Kidney capillary endothelial cell (primary cell): ENCODE measurements around the gene GAPT.

Experiments used
- DNase-seq: peaks from one replicate; pipeline ENCODE4 v3.0.0-alpha.2; 2018; ENCODE audit warnings: low spot score

The GAPT gene

DNA sequence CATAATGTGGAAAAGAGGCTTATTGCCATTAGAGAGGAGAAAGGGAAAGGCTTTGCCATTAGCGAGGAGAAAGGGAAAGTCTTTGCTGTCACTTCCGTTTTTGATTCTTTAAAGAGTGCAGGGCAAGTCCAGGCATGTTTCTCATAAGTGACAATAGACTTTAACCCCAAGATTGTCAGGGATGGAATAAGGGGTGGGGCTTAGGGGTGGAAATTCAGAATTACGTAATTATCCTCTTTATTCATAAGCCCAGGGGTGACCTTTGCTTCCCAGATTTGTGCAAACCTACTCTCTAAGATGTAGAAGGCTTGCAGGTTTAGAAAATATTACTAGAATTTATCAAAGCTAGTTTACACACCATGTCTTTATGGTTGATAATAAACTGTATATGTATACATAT is 29.1 kb upstream of the GAPT start:
- DNase-seq = no peak

- peak; percentile 71 for DNase-seq
Measured at GRCh38 chr5:58462623-58463230, 28.5 kb upstream of the GAPT start.

DNA sequence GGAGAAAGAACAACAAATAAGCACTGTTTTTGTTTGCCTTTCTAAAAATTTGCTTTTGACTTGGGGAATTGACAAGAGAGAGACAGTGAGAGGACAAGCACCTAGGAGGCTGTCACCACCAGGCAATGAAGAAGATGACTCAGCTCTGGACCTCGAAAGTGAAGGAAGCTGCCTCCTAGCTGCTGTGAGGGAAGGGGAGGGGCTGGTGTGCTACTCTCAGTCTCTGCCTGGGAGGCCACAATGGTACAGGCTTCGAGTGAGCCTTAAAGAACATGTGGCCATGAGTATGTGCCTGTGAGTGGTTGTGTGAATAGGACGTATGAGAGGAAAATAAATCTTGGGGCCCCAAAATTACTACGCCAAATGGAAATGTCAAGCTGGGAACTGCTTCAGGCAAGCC is 24.3 kb upstream of the GAPT start:
- no peak for DNase-seq

DNA sequence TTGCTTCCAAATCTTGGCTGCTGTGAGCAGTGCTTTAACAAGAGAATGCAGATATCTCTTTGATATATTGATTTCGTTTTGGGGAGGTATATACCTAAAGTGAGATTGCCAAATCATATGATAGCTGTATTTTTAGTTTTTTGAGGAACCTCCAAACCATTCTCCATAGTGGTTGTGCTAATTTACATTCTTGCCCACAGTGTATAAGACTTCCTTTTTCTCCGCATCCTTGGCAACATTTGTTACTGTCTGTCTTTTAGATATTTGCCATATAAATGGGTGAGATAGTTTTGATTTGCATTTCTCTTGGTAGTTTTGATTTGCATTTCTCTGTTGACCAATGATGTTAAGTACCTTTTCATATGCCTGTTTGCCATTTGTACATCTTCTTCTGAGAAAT is 21.3 kb upstream of the GAPT start:
- no peak for DNase-seq

DNA sequence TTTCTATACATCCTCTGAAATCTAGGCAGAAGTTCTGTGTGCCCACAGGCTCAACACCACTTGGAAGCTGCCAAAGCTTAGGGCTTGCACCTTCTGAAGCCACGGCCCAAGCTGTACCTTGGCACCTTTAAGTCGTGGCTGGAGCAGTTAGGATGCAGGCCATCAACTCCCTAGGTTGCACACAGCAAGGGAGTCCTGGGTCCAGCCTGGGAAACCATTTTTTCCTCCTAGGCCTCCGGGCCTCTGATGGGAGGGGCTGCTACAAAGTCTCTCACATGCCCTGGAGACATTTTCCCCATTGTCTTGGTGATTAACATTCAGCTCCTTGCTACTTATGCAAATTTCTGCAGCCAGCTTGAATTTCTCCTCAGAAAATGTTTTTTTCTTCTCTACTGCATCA is 15.8 kb upstream of the GAPT start:
- DNase-seq = no peak

DNA sequence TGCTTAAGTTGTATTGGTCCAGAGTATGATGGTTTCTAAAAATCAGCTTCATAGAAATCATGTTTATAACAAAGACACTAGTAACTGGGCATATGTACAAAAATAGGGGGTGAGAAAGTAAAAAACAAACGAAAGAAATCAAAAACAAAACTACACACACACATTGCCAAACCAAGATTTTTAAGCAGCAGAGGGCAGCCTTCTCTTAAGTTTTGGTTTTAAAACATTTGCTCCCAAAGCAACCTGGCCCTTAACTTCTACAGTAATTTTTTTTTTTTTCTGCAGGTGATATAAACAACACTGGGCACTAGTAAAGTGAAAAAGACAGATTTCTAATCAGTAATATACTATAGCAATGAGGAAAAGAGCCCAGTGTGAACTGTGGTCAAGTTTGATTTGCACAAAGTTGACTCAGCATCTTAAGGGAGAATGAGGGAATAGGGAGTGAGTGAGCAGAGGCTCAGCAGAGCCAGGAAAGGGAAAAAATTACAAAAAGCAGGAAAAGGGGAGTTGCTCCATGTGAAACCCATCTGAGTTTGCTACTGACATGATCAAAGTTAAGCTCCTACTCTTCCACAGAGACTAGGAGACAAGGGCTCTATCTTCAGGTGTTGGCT is 13.4 kb upstream of the GAPT start:
- no peak for DNase-seq

DNA sequence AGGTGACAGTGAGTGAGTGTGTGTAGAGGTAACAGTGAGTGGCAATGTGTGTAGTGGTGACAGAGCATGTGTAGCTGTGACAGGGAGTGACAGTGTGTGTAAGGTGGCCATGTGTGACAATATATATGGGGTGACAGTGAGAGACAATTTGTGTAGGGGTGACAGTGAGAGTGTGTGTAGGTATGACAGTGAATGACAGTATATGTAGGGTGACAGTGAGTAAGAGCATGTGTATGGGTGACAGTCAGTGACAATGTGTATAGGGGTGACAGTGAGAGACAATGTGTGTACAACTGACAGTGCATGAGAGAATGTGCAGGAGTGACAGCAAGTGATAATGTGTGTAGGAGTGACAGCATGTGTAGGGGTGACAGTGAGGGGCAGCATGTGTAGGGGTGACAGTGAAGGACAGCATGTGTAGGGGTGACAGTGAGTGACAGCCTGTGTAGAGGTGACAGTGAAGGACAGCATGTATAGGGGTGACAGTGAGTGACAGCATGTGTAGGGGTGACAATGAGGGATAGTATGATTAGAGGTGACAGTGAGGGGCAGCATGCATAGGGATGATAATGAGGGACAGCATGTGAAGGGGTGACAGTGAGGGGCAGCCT is 10.1 kb upstream of the GAPT start:
- DNase-seq = no peak

DNA sequence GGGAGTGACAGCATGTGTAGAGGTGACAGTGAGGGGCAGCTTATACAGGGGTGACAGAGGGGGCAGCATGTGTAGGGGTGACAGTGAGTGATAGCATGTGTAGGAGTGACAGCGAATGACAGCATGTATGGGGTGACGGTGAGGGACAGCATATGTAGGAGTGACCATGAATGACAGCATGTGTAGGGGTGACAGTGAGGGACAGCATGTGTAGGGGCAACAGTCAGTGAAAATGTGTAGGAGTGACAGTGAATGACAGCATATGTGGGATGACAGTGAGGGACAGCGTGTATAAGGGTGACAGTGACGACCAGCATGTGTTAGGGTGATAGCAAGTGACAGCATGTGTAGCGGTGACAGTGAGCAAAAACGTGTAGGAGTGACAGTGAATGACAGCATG is 9.4 kb upstream of the GAPT start:
- DNase-seq = no peak

- no peak for DNase-seq
Measured at GRCh38 chr5:58482536-58482935, 8.7 kb upstream of the GAPT start.

- no peak for DNase-seq
Measured at GRCh38 chr5:58484505-58484904, 6.7 kb upstream of the GAPT start.

DNA sequence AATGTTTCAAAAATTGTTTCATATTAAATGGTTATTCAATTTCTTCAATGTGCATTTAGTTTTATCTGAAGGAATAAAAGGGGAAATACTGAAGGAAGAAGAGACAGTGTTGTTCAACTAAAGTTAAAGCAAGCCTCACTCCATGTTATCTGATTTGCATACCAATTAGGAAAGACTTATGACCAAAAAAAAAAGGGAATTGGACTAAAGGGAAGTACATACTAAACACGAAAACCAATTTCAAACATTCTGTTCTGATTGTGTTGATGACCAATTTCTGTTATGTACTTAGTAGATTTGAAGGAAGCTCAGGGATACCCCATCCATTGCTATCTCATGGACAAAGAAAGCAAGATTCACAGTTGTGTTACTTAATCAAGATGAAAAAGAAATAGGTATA is 4.9 kb upstream of the GAPT start:
- no peak for DNase-seq

DNA sequence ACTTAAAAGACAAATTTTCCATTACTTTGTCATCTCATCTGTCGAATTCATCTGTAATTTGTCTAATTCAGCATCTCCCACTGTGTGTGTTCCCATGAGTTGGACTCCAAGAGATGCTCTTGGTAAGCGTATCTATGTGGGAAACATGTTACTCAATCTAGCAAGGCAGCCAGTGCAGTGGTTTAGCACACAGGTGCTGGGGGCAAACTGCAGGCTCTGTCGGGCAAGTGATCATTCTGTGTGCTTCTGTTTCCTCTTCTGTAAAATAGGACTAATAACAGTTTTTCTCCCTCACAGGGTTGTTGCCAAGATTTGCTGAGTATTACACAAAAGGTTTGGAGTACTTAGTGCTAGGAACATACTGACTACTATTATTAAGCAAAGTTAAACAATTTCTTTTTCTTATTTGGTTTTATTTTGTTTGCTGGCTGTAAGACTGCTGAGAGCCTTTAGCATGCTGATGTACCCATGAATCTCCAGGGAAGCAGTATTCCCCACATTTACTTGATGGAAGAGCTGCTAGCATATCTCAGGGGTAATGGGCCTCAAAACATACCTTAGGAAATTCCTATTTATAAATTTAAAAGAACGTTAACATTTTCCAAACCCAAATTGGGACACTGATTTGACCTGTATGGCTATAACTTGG is 709 bp upstream of the GAPT start:
- no peak for DNase-seq

GRCh38 chr5:58493141-58493540 is 1.9 kb downstream of the GAPT start:
- no peak for DNase-seq

GRCh38 chr5:58496488-58496887 is 5.3 kb downstream of the GAPT start:
- no peak for DNase-seq

- no peak for DNase-seq
Measured at GRCh38 chr5:58497386-58497785, 6.2 kb downstream of the GAPT start.

GRCh38 chr5:58497921-58498320 is 6.7 kb downstream of the GAPT start:
- no peak for DNase-seq

- DNase-seq = peak; percentile 23
Measured at GRCh38 chr5:58498340-58498942, 7.2 kb downstream of the GAPT start.

DNA sequence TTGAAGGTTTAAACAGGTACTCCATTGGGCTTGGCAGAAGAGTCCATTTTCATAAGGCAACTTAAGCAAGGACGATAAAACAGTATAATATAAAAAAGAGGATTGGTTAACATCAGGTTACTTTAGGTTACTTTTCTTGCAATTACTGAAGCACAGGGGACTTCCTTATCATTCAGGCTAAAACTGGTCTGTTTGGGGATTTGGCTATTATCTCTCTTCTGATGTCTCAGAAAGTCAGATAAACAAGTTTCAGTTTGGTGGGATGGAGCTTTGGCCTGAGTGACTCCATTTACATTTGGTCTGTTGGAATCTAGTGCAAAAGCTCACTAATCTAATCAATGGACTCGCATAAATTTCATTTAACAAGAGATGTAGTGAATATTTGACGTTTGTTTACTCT is 8.0 kb downstream of the GAPT start:
- no peak for DNase-seq

- no peak for DNase-seq
Measured at GRCh38 chr5:58499941-58500340, 8.7 kb downstream of the GAPT start.

DNA sequence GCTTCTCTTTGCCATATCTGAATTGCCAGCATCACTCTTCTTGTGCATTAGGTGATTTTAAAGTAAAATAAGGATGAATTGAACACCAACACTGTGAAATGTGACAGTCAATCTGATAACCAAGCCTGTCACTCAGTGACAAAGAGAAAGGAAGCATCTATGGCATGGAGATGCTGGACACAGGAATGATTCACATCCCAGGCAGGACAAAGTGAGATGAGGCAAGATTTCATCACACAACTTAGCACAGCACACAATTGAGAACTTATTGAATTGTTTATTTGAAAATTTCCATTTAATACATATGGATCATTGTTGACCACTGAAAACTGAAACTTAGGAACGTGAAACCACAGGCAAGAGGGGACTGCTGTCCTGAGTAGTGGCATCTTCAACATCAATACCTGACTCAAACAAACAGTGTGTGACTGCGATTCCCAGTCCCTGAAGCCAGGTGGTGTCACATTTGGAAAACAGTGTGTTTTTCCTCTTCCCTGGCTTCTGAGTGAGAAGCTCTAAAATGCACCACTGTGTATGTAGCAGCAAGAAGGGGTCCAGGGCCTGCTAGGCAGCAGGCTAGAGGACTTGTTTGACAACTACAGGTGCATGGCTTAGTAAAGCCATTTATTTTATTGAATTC is 10.7 kb downstream of the GAPT start:
- DNase-seq = no peak

- DNase-seq = no peak
Measured at GRCh38 chr5:58503390-58504046, 12.3 kb downstream of the GAPT start.

DNA sequence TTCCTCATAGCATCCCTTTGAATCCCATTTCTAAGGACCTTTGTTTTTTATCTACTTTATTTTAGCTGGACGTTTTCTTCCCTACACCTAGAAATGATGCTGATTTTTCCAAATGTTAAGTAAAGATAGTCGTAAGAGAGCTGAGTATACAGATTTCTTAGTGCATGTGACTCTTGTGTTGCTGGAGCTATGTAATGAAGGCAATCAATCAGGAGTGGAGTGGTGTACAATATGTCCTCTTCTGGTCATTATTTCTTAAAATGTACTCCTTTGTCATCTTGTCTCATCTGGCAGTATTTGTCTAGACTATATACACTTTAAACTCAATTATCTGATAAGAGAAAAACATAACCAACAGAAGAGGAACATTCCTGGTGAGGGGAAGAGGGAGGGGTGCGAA is 13.5 kb downstream of the GAPT start:
- no peak for DNase-seq
